Colon (tissue), 2 donors: ENCODE data around the gene PEAK1.

Source experiments
- FAIRE-seq: peaks from 2 replicates; lab custom pipeline; 2012; peaks lifted over from hg19 to GRCh38; lab: Jason Lieb, UNC
- donor health status: control.
- donor health status: control.

Gene PEAK1

DNA sequence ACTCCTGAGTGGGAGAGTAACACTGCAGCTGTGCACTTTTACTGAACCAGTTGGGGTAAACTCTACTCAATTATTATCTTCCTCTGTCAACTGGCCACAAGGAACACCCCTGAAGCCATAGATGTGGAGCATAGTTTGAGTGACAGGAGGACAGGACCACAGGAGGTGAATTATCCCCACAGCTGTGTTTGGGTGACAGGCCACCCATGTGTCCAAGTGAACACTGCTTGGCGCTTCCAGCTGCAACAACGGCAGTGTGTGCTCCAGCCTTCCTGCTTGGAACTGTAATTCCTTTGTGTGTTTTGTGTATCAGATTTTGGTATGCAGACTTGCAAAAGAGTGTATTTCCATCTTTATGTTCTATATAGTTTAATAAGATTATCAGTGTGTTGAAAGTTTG, 328.8 kb downstream of the PEAK1 start:
- FAIRE-seq: no peak

DNA sequence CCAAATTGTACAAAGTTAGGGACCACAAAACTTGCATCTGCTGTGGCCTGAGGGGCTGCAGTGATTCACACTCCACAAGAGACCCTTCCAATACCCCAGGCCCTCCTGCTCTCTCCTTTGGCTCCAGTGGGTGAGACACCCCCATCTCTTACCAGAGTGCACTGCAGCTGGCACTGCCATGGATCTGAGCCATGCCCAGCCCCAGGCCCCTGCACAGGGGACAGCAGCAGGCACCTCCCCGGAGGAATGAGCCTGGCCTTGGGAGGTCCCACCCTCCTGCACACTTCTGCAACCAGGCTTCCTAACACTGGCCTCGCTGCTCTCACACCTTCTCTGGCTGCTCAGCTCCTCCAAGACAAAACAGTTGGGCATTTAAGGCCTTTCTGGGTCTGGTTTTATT, 332.7 kb downstream of the PEAK1 start:
- FAIRE-seq: no peak

DNA sequence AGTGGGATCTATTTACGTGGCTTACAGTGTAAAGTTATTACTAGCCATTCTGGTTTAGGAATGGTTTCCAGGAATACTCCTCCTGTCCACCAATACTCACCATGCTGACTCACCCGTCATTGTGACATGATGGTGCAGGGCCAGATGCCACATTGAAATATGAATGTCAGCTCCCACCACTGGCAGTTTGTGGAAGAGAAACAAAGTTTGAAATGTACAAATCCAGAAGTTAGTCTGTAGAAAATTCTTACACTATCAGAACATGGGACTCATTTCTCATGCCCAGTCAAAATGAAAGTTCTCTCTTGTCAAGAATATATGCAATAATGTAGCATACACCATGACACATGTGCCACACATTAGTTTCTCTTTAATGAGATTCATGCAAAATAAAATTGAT, 334.6 kb downstream of the PEAK1 start:
- FAIRE-seq: no peak

DNA sequence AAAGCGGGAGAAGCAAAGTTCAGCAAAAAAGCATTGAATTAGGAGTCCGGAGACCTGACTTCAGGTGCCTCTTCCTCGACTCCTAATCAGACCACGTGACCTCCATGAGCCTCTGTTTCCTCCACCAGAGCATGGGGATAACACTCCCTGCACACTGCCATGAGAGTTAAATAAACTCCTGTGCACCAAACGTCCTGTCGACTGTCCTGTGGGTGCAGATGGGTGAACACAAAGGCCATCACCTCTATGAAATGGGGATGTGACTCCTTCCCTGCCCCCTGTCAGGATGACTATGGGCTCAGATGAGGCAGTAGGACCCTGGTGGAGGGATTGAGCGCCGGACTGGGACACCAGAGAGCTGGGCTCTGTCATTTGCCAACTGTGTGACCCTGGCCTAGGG, 335.5 kb downstream of the PEAK1 start:
- no peak for FAIRE-seq

DNA sequence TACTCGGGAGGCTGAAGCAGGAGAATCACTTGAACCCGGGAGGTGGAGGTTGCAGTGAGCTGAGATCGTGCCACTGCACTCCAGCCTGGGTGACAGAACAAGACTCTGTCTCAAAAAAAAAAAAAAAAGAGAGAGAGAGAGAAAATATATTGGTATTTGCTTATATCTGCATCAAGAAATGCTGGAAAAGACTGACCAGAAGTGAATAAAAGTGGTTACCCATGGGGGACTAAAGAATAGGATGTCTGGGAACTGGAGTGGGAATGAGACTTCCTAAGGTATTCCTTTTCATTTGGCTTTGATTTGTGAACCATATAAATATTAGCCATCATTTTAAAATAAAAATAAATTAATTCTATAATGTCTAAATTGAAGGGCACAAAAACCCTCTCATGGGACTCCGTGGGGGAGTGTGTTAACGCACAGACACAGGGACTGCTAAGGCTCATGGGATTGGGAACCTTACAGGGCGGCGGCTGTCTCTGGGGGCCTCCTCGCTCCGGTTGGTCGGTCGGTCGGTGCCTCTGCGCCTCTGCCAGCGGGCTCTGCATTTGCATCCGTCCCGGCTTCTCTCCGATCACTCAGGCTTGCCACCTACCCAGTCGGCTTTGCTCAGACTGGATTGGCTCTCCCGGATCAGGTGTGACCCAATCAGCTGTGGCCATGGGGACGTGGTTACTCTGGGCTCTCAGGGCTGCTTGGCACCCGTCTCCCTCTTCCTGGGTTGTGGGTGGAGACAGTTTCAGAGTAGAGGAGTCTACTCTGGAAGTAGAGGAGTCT, 336.3 kb downstream of the PEAK1 start:
- FAIRE-seq: no peak

DNA sequence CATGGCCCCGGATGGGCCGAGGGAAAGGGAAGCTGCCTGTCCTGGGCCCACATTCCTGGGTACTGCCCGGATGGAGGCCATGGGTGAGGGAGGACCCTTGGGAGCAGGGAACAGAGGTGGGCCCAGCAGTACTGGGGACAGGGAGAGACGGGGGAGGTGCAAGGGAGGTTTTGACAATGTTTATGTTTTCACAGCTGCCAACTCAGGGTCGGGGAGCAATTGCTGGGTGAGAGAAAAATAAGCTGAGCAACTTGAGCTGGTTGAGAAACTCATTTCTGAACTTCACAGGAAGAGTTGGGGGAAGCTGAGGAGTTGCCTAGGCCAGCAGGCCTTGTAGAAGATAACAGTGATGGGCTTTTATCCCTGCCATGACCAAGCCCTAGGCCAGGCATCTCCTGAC, 337.9 kb downstream of the PEAK1 start:
- FAIRE-seq: no peak

DNA sequence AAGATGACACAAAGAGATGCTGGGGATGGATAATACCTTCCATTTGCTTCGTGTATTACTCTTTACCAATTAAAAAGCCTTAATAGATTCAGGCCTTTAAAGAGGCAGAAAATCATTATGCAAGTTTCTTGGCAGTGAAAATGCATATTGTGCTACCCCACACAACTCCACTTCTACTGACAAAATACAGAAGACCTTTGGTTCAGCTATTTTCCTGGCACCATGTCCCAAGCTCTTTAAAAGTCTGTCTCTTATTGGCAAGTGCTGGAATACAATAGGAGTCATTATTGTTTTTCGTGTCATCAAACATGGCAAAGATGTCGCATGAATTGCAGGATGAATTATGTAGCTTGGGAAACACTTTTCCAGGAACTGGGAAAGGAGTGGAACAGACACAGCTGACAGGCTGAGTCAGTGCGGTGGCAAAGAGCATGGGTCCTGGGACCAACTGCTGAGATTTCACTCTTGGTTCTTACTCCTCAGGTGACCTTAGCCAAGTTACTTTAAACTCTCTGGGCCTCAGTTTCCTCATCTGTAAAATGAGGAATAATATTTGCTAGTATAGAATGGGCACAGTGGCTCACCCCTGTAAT, 343.5 kb downstream of the PEAK1 start:
- no peak for FAIRE-seq

DNA sequence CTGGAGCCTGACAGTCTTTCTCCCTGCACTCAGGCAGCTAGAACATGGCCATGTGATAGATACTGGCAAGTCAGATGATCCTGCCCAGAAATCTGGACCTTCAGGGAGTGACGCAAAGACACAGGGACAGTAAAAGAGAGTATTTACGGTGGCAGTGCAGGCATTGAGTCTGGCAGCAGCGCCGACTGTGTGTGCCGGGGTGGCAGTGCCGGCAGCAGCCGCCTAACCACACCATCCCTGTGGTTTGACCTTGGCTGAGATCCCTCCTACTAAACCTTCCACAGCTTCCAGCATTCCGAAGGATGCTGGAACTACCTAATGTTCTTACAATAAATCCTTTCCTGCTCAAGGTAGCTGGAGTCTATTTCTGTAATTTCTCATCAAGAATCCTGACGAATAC, 344.4 kb downstream of the PEAK1 start:
- FAIRE-seq: no peak

DNA sequence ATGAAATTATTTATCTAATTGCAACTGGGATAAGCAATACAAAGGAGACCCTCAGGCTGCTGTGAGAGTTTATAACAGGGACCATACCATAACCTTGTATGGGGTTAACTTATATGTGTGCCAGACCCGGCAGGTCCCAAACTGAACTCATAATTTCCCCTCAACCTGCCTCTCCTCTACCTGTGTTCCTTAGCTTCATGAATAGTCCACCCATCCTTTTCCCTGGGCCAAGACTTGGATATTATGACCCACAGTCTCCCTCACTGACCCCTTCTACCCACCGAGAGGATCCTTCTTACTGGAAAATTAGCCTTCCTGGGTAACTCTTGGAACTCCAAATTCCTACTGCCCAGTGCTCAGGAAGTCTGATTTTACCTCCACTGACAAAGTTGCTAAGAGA, 345.6 kb downstream of the PEAK1 start:
- FAIRE-seq: no peak

DNA sequence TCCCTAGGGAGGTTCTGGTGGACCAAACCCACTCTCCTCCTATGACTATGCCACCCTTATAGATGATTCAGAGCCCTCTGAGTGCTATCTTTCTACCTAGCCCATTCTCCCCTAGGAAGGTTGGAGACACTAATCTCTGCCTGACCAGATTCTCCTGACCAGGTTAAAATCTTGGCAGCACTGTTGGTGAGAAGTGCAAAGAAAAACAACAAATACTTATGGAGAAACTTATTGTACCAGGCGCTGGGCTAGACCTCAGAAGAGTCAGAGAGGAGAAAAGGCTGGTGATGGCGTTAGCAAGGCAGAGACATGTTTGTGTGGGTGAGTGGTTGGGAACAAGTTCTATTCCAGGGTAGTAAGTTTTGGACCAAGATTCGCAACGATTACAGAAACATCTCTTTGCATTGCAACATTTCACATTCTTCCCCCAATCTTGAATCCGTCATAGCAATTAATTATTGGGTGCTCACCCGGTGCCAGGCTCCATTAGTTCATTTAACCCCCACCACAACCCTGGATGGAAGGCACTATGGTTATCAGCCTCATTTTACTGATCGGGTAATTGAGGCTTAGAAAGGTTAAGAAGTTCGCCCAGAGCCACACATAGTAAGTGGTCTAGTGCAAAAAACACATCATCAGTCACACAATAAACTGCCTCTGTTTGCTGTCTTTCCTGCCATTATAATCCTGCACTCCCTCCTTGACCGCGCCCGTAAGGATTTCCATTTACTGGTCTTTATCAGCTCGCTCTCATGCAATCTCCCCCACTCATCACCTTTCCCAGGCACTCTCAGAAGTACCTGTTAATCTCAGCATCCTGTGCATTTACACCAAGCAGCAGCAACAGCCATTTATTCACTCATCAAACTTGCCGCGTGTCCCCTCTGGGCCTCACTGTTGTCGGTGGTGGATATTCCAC, 348.3 kb downstream of the PEAK1 start:
- FAIRE-seq: no peak

DNA sequence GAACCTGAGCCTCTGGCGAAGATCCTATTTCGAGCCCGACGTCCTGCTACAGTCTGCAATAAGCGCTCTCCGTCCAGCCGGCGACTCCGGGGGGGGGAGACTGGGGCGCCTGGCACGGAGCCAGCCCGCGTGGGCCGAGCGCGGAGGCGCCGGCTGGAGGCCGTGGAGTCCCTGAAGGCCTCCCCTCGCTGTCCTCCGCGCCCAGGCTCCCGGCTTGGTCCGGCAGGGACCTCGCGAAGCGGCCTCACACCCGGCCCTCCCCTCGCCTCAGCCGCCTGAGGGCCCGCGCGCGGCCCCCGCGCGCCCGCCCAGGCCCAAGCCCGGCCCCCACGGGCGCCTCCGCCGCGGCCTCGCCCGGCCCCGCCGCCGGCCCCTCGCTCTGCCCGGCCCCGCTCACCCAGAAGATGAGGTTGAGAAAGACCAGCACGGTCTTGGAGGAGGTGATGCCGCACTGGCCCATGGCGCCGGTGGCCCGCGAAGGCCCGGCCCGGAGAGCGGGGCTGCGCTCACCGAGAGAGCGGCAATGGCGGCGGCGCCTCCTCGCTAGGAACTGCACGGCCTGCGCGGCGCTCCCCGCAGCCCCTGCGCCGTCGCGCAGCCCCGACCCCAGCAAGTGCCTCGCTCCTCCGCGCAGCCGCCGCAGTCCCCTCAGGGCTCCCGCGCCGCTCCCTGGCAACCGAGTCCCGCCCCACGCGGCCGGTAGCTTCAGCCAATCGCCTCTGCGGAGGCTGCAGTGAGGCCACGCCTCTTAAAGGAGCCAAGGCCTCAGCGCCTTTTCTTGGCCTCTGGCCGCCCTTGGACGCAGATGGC, 349.2 kb downstream of the PEAK1 start, which contains the start of gene TSPAN3:
Gene TSPAN3, minus strand, starts transcription at position 615 of the 810 bp plus-strand sequence. Its CDS starts 155 bp downstream, at position 460.
- FAIRE-seq: no peak

DNA sequence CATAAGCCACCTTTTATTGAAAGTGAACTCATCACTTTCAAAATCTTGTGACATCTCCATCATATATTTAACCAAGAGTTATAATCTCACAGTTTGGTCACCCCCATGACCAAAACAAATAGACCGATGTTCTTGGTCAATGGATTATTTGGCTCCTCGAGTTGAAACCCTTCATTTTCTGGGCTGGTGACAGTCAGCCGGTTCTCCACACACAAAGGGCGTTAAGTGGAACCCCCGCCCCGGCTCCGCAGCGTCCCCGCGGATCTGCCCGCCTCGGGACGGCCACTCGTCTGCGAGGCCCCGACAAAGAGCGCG, 349.8 kb downstream of the PEAK1 start:
- FAIRE-seq: no peak

DNA sequence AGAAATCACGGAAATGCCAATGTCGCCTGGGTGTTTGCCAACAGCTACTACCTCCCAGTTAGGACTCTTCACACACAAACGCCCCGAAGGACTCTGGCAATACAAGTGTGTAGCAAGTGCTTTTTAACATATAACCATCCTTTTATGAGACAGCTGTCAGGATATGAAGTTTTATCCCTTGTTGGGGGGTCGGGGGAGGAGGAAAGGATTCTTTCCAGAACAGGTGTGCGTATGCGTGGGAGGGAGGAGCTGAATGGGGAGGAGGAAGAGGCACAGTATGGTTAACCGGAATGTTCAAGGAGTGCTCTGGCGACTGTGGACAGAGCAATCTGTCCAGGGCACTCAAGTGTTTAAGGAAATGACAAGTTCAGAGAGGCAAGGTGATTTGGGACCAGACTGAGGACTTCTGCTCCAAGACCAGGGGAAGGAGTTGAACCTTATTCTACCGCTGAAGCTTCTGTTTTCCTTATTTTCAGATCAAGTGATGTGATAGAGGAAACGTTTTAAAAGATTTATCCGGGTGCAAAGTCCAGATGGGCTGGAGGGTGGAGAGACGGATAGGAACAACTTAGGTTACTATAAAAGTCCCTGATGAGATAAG, 350.3 kb downstream of the PEAK1 start:
- no peak for FAIRE-seq

DNA sequence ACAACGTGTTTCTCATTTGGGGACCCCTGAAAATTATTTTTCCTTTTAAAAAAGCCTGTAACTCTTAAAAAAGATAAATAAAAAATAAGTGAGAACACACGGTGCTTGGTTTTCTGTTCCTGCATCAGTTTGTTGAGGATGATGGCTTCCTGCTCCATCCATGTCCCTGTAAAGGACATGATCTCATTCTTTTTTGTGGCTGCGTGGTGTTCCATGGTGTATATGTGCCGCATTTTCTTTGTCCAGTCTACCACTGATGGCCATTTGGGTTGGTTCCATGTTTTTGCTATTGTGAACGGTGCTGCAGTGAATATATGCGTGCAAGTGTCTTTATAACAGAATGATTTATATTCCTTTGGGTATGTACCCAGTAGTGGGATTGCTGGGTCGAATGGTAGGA, 351.3 kb downstream of the PEAK1 start:
- no peak for FAIRE-seq

DNA sequence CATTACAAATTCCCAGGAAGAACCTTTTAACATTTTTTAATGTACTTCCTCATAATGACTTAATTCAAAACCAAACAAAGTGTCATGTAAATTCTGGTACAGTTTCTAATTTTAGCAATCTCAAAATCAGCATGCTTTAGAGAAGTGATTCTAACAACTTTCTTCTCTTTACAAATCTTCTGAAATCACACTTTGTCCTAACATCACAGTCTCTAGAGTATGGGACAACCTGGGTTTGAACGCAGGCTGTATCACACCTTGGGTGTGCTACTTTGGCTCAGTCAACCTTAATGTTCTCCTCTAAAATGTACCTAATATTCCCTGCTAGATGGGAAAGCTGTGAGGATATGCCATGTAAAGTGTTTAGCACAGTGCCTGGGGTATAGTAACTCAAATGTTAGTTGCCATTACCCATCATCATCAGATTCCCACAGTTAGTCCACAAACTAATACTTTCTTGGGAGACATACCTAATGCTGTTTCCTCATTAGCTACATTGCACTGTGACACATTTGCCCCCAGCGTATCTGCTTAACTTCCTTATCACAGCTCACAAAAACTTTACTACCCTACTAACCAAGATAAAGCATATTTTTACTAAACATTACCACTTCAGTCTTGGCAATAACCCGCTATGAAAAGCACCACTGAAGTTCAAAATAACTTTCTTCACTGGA, 352.1 kb downstream of the PEAK1 start:
- FAIRE-seq: no peak

DNA sequence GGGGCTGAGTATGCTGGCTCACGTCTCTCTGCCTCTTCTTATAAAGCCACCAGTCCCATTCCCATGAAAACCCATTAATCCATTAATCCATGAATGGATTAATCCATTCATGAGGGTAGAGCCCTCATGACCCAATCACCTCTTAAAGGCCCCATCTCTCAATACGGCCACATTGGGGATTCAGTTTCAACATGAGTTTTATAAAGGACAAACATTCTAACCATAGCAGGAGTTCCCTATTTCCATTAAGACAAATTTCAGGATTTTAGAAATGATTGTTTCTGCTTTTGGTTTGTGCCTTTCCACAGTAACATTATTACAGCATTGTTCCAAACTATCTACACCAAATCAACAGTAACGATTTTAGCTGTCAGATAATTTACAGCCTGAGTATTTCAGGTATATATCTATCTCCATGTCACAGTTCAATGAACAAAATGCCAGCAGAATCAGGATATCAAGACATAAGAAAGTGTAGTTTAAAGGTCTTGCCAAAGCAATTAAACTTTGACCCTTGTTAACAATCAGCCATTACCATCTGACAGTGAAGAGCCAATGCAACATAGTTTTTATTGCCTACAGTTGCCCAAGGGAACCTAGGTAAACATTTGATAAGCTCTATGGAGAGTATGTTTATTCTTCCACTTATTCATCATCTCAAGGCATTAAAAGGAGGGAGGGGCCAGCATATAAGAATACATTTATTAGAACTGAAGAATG, 352.8 kb downstream of the PEAK1 start:
- FAIRE-seq: peak; percentile 69

DNA sequence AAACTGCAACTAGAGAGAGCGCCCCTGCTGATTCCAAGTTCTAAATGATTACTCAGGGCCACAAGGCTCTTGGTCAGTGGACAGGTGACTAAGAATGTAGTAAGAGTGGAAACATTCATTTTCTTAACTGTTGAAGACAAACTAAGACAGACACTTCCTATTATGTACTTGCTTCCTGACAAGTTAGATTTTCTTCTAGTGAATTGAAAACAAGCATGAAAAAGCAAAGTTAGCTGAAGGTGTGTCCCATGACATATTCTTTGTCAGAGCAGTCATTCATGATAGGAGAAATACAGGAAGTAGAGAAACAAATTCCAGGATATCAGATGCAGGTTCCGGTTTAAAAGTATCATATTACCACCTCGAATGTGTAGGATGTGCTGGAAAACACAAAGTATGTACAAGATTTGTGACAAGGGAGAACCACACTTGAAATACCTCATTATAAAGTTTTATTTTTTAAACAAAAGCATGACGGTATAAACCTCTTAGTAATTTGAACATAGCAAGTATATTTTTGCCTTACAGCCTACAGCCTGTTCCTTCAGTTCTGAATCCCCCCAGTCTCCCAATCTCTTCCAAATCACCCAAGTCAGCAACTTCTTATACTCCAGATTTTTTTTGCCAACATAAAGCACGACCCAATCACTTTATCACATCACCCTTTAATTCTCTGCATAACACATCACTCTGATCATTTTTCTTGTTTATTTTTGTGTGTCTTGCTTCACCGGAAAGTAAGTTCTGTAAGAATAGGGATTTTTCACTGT, 355.2 kb downstream of the PEAK1 start:
- FAIRE-seq: no peak

DNA sequence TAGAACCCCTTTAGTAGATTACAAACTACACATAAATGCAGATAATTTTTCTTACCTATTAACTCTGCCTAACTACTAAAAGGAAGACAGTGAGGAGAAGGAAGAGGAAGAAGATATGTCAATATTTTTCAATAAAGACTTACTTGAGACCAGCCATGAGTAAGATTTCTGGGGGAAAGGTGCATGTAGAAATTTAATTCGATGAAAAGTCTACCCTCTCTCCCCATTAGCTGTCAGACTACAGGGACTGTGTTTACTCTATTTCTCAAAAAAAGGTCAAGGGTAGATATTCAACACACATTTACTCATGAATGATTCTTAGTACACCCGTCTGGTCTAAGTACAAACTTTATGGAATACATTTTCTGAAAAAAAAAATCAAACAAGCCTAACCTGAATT, 355.8 kb downstream of the PEAK1 start:
- FAIRE-seq: no peak

DNA sequence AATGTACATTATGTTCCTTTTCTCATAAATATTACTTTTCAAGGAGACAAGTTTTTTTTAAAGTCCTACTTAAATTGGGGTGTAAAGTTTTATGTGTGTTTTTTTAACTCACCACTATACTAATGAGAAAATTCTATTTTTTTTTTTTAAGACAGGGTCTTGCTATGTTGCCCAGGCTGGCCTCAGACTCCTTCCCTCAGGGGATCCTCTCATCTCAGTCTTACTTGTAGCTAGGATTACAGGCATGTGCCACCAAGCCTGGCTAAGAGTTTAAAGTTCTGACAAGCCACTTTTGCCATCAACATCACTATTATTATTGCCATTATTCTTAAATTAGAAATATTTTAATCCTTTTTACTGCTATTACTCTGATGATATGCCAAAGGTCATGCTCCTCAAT, 356.7 kb downstream of the PEAK1 start:
- no peak for FAIRE-seq

DNA sequence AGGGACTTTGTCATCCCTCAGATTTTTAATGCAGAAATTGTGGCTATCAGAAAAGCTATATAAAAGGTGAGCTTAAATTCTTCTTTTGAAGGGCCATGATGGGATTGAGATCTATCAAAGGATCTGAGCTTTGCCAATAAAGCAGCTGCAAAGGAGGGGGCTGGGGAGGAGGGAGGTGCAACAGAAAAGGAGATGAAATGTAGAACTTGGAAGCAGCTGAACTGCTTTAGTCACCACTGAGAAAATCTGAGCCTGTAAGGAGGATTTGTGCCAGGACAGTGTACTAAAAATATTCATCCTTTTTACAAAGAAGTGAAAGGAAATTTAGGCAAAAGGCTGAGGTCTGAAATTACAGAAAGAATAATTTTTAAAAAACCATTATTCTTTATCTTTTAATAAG, 359.4 kb downstream of the PEAK1 start:
- FAIRE-seq: no peak
